K562 (cell line): Measurements from ENCODE around the gene RAB4B. TPM values are rescaled to one million over a fixed set of nuclear protein-coding genes. Genes with fewer than 3 reads are reported as not detected.

ENCODE experiments used
- CBX1 ChIP-seq: sonication (generic); IDR thresholded peaks from 2 replicates; pipeline ENCODE4 v1.6.1; 2016; ENCODE audit warnings: antibody characterized with exemption, low read depth, mild to moderate bottlenecking
- CHD2 ChIP-seq: IDR thresholded peaks from 2 replicates; pipeline ENCODE4 v1.6.1; 2011; ENCODE audit warnings: low read depth, low read length
- GTF2F1 ChIP-seq: IDR thresholded peaks from 2 replicates; pipeline ENCODE4 v1.6.1; 2011; ENCODE audit warnings: low read depth, low read length, improper control_type of control experiment
- HOXB6 ChIP-seq: fragments of 250-450 bp; sonication (Bioruptor Pico); IDR thresholded peaks from 2 replicates; pipeline ENCODE4 v1.5.1; 2022; ENCODE audit warnings: mild to moderate bottlenecking, borderline replicate concordance
- MAZ ChIP-seq, 2 experiments: fragments of 450-650 bp in 1 of 2; sonication (generic) in 1 of 2; formaldehyde crosslinking; IDR thresholded peaks in 1 of 2; conservative IDR thresholded peaks in 1 of 2; 2 replicates each; pipeline versions ENCODE4 v1.4.0 to v1.5.0; 2020; ENCODE audit warnings: mild to moderate bottlenecking in 1 of 2, missing genetic modification reagents in 1 of 2
- THRA ChIP-seq: fragments of 450-650 bp; IDR thresholded peaks from 2 replicates; pipeline ENCODE4 v1.6.1; 2017; ENCODE audit warnings: mild to moderate bottlenecking, moderate library complexity
- ZBTB40 ChIP-seq, 2 experiments: fragments of 450-650 bp in 1 of 2; sonication (generic) in 1 of 2; formaldehyde crosslinking in 1 of 2; IDR thresholded peaks; 2 replicates each; pipeline versions ENCODE4 v1.7.1 to v1.9.0; 2016 to 2022; ENCODE audit warnings: inconsistent platforms in 1 of 2, mild to moderate bottlenecking in 1 of 2, missing genetic modification reagents in 1 of 2
- ZHX1 ChIP-seq: fragments of 150-350 bp; conservative IDR thresholded peaks from 2 replicates; pipeline ENCODE4 v1.6.1; 2014; ENCODE audit warnings: low read length
- ZNF449 ChIP-seq: fragments of 250-450 bp; sonication (Bioruptor Pico); IDR thresholded peaks from 2 replicates; pipeline ENCODE4 v1.8.0; 2022; ENCODE audit warnings: moderate library complexity, mild to moderate bottlenecking, inconsistent platforms
- ZNF785 ChIP-seq: fragments of 250-450 bp; sonication (Bioruptor Pico); IDR thresholded peaks from 2 replicates; pipeline ENCODE4 v1.4.0; 2020; ENCODE audit warnings: mild to moderate bottlenecking
- ZZZ3 ChIP-seq: fragments of 450-650 bp; IDR thresholded peaks from 2 replicates; pipeline ENCODE4 v1.6.1; 2016; ENCODE audit warnings: antibody characterized with exemption, mild to moderate bottlenecking, moderate library complexity
- polyA plus RNA-seq, 8 experiments: library from polyadenylated mRNA; depleted of rRNA in 4 of 8; stranded (reverse) in 5 of 8; unstranded in 3 of 8; fragments of >200 nt; fragmentation: Nextera tagmentation in 2 of 8; fragmentation: Illumina TruSeq in 1 of 8; extraction: Ambion mirVana in 2 of 8; extraction: Trizol in 1 of 8; gene quantifications; 2 replicates each; pipeline versions ENCODE4 v1.2.1 to v1.2.3, GENCODE V29; 2011 to 2014; ENCODE audit warnings: inconsistent platforms in 1 of 8, missing spikeins in 1 of 8
- total RNA-seq, 7 experiments: library from RNA; depleted of rRNA in 6 of 7; stranded (reverse); fragments of >200 nt in 6 of 7; fragmentation: Illumina TruSeq in 2 of 7; extraction: Trizol in 2 of 7; gene quantifications; 2 replicates each; pipeline versions ENCODE4 v1.2.1 to v1.2.3, GENCODE V29; 2011 to 2021; ENCODE audit warnings: low replicate concordance in 1 of 7

Gene RAB4B
- total and polyA plus RNA-seq, 9 of the 15 experiments (the other 6 are each of a cell fraction or from before 2014, with no cell fraction given) = 0.28 to 20.4 (median 9.0) TPM

GRCh38 chr19:40799558-40800338 lies 21.7 kb downstream of the RAB4B start (continued):
- TF ChIP-seq CBX1 (0 out of 2 replicates have a peak, but pooled peaks have one; percentile 29), THRA (no peak), ZBTB40 (IDR thresholded peaks at IDR 0.05) (0 out of 2 replicates have a peak, but pooled peaks have one; percentile 25), ZBTB40 (CRISPR knock-in tag; IDR thresholded peaks at IDR 0.05) (no peak), ZNF785 (no peak), GTF2F1 (no peak), HOXB6 (CRISPR knock-in tag) (no peak), ZZZ3 (no peak), ZHX1 (no peak), ZNF449 (CRISPR knock-in tag) (no peak), MAZ (CRISPR knock-in tag; conservative IDR thresholded peaks at IDR 0.05 in 1 of 2, IDR thresholded peaks at IDR 0.05 in 1 of 2) (peak; percentile 27 to 57; a peak in 2 of 4 replicates), CHD2 (no peak)
